LNCAP (cell line): ENCODE measurements around the gene SH3RF3.

Experiments
- TF ChIP-seq, protein P1 (sequence below): fragments of 450-650 bp; IDR thresholded peaks from 2 replicates; pipeline ENCODE4 v1.5.1; 2017; ENCODE audit warnings: mild to moderate bottlenecking

Gene SH3RF3

DNA sequence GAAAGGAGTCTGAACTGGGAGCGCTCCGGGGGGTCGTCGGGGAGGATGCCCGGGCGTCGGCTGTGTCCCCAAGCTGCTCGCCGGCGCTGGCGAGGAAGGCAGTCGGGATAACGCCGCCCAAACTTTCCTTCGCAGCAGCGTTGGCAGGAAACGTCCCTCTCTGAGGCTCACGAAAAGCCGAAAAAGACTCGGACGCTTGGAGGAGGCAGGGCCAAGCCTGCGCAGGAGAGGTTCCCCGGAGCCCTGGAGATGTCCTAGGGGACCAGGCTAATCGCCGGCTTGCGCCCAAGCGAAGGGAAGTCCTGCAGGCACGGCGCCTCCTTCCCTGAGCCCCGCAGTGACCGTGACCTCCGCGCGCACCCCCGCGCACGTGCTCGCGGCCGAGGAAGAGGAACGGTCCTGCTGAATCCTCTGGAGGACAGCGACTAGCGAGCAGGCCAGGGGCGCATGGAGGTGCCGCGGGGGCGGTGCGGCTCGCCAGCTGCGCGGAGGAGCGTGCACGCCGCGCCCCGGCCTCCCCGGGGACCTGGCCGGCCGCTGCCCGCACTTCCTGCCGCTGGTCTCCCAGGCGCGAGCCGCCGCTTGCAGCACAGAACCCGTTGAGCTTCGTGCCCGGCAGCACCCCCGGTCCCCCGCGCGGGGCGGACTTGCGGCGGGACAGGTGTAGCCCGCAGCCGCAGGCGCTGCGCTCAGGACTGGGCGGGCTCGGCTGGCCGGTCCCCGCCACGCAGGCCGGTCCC is at the start of gene SH3RF3:
TSS of gene SH3RF3 (plus strand) at position 590 of the 740 bp plus-strand sequence.
- TF ChIP-seq, protein P1, sequence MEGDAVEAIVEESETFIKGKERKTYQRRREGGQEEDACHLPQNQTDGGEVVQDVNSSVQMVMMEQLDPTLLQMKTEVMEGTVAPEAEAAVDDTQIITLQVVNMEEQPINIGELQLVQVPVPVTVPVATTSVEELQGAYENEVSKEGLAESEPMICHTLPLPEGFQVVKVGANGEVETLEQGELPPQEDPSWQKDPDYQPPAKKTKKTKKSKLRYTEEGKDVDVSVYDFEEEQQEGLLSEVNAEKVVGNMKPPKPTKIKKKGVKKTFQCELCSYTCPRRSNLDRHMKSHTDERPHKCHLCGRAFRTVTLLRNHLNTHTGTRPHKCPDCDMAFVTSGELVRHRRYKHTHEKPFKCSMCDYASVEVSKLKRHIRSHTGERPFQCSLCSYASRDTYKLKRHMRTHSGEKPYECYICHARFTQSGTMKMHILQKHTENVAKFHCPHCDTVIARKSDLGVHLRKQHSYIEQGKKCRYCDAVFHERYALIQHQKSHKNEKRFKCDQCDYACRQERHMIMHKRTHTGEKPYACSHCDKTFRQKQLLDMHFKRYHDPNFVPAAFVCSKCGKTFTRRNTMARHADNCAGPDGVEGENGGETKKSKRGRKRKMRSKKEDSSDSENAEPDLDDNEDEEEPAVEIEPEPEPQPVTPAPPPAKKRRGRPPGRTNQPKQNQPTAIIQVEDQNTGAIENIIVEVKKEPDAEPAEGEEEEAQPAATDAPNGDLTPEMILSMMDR, result no peak

- TF ChIP-seq, protein P1, result no peak
Measured at GRCh38 chr2:109079590-109079989, 49.4 kb upstream of the SH3RF3 start.

DNA sequence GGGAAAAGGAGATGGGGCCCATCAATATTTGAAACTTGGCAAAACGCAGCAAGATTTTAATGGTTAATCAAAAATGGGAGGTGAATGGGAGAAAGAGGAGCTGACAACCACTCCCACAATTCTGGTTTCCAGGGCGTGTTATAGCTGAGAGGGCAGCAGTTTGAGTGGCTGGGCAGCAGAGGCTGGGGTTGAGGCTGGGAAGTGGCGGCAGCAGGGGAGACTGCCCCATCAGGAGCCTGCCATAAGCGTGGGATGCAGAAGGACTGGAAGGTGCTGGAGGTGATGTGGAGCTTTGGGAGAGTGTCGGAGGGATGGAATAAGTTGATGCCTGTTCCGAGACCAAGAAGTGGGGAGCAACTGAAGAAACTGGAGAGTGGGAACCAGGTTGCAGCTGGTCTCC is 48.9 kb upstream of the SH3RF3 start:
- TF ChIP-seq, protein P1, result no peak

GRCh38 chr2:109080757-109081156 is 48.2 kb upstream of the SH3RF3 start:
- TF ChIP-seq, protein P1, result no peak

GRCh38 chr2:109081374-109081773 is 47.6 kb upstream of the SH3RF3 start:
- TF ChIP-seq, protein P1, result no peak

- TF ChIP-seq, protein P1, result no peak
Measured at GRCh38 chr2:109083771-109084170, 45.2 kb upstream of the SH3RF3 start.

DNA sequence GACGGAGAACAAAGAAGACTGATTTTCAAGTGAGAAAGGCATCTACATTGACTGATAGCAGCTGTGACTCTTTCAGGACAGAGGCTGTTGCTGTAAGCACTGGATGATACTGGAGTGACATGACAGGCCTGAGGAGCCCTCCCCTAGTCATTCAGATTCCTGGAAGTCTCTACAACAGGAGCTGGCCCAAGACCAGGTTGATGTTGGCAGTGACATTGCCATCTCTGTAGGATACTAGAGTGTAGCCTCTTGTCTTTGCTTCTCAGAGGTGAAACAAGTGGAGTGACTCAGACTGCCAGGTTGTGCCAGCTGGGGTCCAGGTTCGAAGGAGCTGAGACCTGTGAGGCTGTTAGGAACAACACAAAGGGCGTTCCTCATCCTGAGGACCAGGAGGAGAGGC is 44.7 kb upstream of the SH3RF3 start:
- TF ChIP-seq, protein P1, result no peak
